MCF 10A (cell line): ENCODE measurements around the gene MAD1L1. TPM values are rescaled to one million over a fixed set of nuclear protein-coding genes. Genes with fewer than 3 reads are reported as not detected.
"Not testable (repeated sequence)": the region's sequence is repeated elsewhere in the genome, so short reads cannot be mapped to it uniquely, and the experiment has no call there.

ENCODE experiments used
- BruUV-seq: library from RNA; stranded (reverse); fragments of 400-500 nt; replicated peaks from 2 replicates; lab custom pipeline; 2021; lab: Mats Ljungman, UMichigan
- CTCF ChIA-PET: fragments of 300-600 bp; sonication (Branson Sonifier 250); formaldehyde crosslinking; extraction: SDS; loops from one replicate; lab custom pipeline; 2021; ENCODE audit warnings: antibody characterized with exemption, inconsistent platforms; lab: Yijun Ruan, JAX
- POLR2A ChIA-PET: fragments of 300-600, 350-650 bp; sonication (Branson Sonifier 250); formaldehyde crosslinking; extraction: SDS; loops from one replicate; lab custom pipeline; 2020; ENCODE audit warnings: antibody characterized with exemption, inconsistent platforms; lab: Yijun Ruan, JAX
- DNase-seq: peaks from one replicate; pipeline ENCODE4 v3.0.0-alpha.2; 2018; ENCODE audit not compliant: unreplicated experiment
- H3K27ac Mint-ChIP-seq: one replicate; pipeline ENCODE4 v1.8.0; 2022; ENCODE audit warnings: mild to moderate bottlenecking, low read depth, mixed read lengths; ENCODE audit not compliant: unreplicated experiment
- H3K27me3 Mint-ChIP-seq: one replicate; pipeline ENCODE4 v1.8.0; 2022; ENCODE audit warnings: mixed read lengths; ENCODE audit not compliant: insufficient read depth, unreplicated experiment
- H3K36me3 Mint-ChIP-seq: one replicate; pipeline ENCODE4 v1.8.0; 2022; ENCODE audit warnings: mild to moderate bottlenecking, moderate library complexity, mixed read lengths; ENCODE audit not compliant: insufficient read depth, unreplicated experiment
- H3K4me1 Mint-ChIP-seq: one replicate; pipeline ENCODE4 v1.8.0; 2022; ENCODE audit warnings: mixed read lengths; ENCODE audit not compliant: insufficient read depth, unreplicated experiment
- H3K4me3 Mint-ChIP-seq: one replicate; pipeline ENCODE4 v1.8.0; 2022; ENCODE audit warnings: mild to moderate bottlenecking, moderate library complexity, mixed read lengths; ENCODE audit not compliant: unreplicated experiment
- H3K9me3 Mint-ChIP-seq: one replicate; pipeline ENCODE4 v1.8.0; 2022; ENCODE audit warnings: mixed read lengths; ENCODE audit not compliant: unreplicated experiment
- CTCF ChIP-seq: fragments of 200-600 bp; IDR thresholded peaks from one replicate; pipeline ENCODE4 v1.8.0; 2022; ENCODE audit warnings: antibody characterized with exemption, mild to moderate bottlenecking; ENCODE audit not compliant: unreplicated experiment
- intact Hi-C: fragments of 100-400 bp; cut with micrococcal nuclease; formaldehyde crosslinking; loops from 2 replicates; pipeline ENCODE4 v1.14.1; 2022
- total RNA-seq: library from RNA; stranded (reverse); gene quantifications from 2 replicates; pipeline ENCODE4 v1.2.3, GENCODE V29; 2022

The MAD1L1 gene
- total RNA-seq, 1 experiment from 2014 or later = 25.2 TPM

GRCh38 chr7:2038931-2039728, 193.6 kb downstream of the MAD1L1 start:
- no peak overlapping the region for H3K4me3 Mint-ChIP-seq
- intact Hi-C loops = no loop called here
- H3K27me3 Mint-ChIP-seq = no peaks in the 10 kb centered on the region
- no TSS peak for BruUV-seq
- DNase-seq = no peak
- POLR2A ChIA-PET = no interaction called here
- H3K9me3 Mint-ChIP-seq = no peaks in the 10 kb centered on the region
- no peak for TF ChIP-seq CTCF
- CTCF ChIA-PET = no interaction called here
- no peaks in the 10 kb centered on the region for H3K4me1 Mint-ChIP-seq
- peaks cover 17% of the 10 kb centered on the region for H3K36me3 Mint-ChIP-seq
- no peak overlapping the region for H3K27ac Mint-ChIP-seq

GRCh38 chr7:2037808-2038522, 194.8 kb downstream of the MAD1L1 start:
- peaks cover 17% of the 10 kb centered on the region for H3K36me3 Mint-ChIP-seq
- H3K27ac Mint-ChIP-seq = no peak overlapping the region

GRCh38 chr7:2037301-2037807, 195.4 kb downstream of the MAD1L1 start:
- Mint-ChIP-seq H3K4me3 (no peak overlapping the region), H3K4me1 (no peaks in the 10 kb centered on the region), H3K36me3 (peaks cover 11% of the 10 kb centered on the region), H3K27ac (no peak overlapping the region), H3K9me3 (no peaks in the 10 kb centered on the region), H3K27me3 (no peaks in the 10 kb centered on the region)
- CTCF ChIA-PET = no interaction called here
- DNase-seq = no peak
- intact Hi-C loops = no loop called here
- no peak for TF ChIP-seq CTCF
- POLR2A ChIA-PET = no interaction called here
- no TSS peak for BruUV-seq

More at GRCh38 chr7:2037808-2038522, 194.8 kb downstream of the MAD1L1 start:
- H3K27me3 Mint-ChIP-seq = no peaks in the 10 kb centered on the region
- no peaks in the 10 kb centered on the region for H3K4me1 Mint-ChIP-seq
- no peak for DNase-seq
- no peak for TF ChIP-seq CTCF
- no TSS peak for BruUV-seq
- CTCF ChIA-PET = interaction anchor here (0.6 kb wide), 2 partner anchors 95 to 459 kb away, joined by 3 read pairs; no protein-coding TSS in a partner anchor
- intact Hi-C loops = no loop called here
- no peak overlapping the region for H3K4me3 Mint-ChIP-seq
- POLR2A ChIA-PET = no interaction called here
- no peaks in the 10 kb centered on the region for H3K9me3 Mint-ChIP-seq

GRCh38 chr7:2036786-2037185, 196.0 kb downstream of the MAD1L1 start:
- no peaks in the 10 kb centered on the region for H3K9me3 Mint-ChIP-seq
- no peak for TF ChIP-seq CTCF
- ChIA-PET POLR2A (no interaction called here), CTCF (no interaction called here)
- H3K36me3 Mint-ChIP-seq = peaks cover 6% of the 10 kb centered on the region
- no peak overlapping the region for H3K4me3 Mint-ChIP-seq
- DNase-seq = no peak
- no peak overlapping the region for H3K27ac Mint-ChIP-seq
- H3K4me1 Mint-ChIP-seq = no peaks in the 10 kb centered on the region
- BruUV-seq = no TSS peak
- no peaks in the 10 kb centered on the region for H3K27me3 Mint-ChIP-seq
- intact Hi-C loops = no loop called here

- POLR2A ChIA-PET, H3K27me3 Mint-ChIP-seq, BruUV-seq, H3K9me3 Mint-ChIP-seq, H3K4me3 Mint-ChIP-seq, H3K4me1 Mint-ChIP-seq, DNase-seq, H3K27ac Mint-ChIP-seq, intact Hi-C loops, CTCF ChIA-PET, H3K36me3 Mint-ChIP-seq: not testable (repeated sequence)
Measured at GRCh38 chr7:2036201-2036600, 196.5 kb downstream of the MAD1L1 start.
